ENCODE measurements around the gene DNLZ. TPM values are rescaled to one million over a fixed set of nuclear protein-coding genes. Genes with fewer than 3 reads are reported as not detected.
A peak's percentile ranks its signal among the peaks of the same experiment; 100 is the strongest.

The DNLZ gene
- total RNA-seq, 1 donor from 2014 or later: 14.5 TPM

- DNase-seq (ENCODE audit: low spot score): no peak
- TF ChIP-seq CTCF (IDR thresholded peaks at IDR 0.05; ENCODE audit: unreplicated experiment): no peak
- peaks cover 13% of the 10 kb centered on the region for H3K27me3 Mint-ChIP-seq (ENCODE audit: unreplicated experiment)
- H3K27ac Mint-ChIP-seq (ENCODE audit: unreplicated experiment): no peak overlapping the region
- H3K4me3 Mint-ChIP-seq (ENCODE audit: unreplicated experiment): no peak overlapping the region
- peaks cover 3% of the 10 kb centered on the region for H3K9me3 Mint-ChIP-seq (ENCODE audit: unreplicated experiment)
- H3K36me3 Mint-ChIP-seq (ENCODE audit: low read depth, unreplicated experiment): peaks cover 14% of the 10 kb centered on the region
- no peaks in the 10 kb centered on the region for H3K4me1 Mint-ChIP-seq (ENCODE audit: unreplicated experiment)
Measured at GRCh38 chr9:136314944-136315343, 48.6 kb downstream of the DNLZ start.

GRCh38 chr9:136314056-136314416, 49.5 kb downstream of the DNLZ start:
- DNase-seq (ENCODE audit: low spot score): no peak
- no peak for TF ChIP-seq CTCF (IDR thresholded peaks at IDR 0.05; ENCODE audit: unreplicated experiment)
- no peak overlapping the region for H3K27ac Mint-ChIP-seq (ENCODE audit: unreplicated experiment)
- peaks cover 13% of the 10 kb centered on the region for H3K27me3 Mint-ChIP-seq (ENCODE audit: unreplicated experiment)
- peaks cover 14% of the 10 kb centered on the region for H3K36me3 Mint-ChIP-seq (ENCODE audit: low read depth, unreplicated experiment)
- no peaks in the 10 kb centered on the region for H3K4me1 Mint-ChIP-seq (ENCODE audit: unreplicated experiment)
- peaks cover 3% of the 10 kb centered on the region for H3K9me3 Mint-ChIP-seq (ENCODE audit: unreplicated experiment)
- H3K4me3 Mint-ChIP-seq (ENCODE audit: unreplicated experiment): no peak overlapping the region

GRCh38 chr9:136313111-136314055, 50.2 kb downstream of the DNLZ start:
- DNase-seq (ENCODE audit: low spot score): no peak
- H3K27me3 Mint-ChIP-seq (ENCODE audit: unreplicated experiment): peaks cover 13% of the 10 kb centered on the region
- peaks cover 3% of the 10 kb centered on the region for H3K9me3 Mint-ChIP-seq (ENCODE audit: unreplicated experiment)
- no peaks in the 10 kb centered on the region for H3K4me1 Mint-ChIP-seq (ENCODE audit: unreplicated experiment)
- peaks cover 14% of the 10 kb centered on the region for H3K36me3 Mint-ChIP-seq (ENCODE audit: low read depth, unreplicated experiment)
- H3K4me3 Mint-ChIP-seq (ENCODE audit: unreplicated experiment): no peak overlapping the region
- no peak for TF ChIP-seq CTCF (IDR thresholded peaks at IDR 0.05; ENCODE audit: unreplicated experiment)
- H3K27ac Mint-ChIP-seq (ENCODE audit: unreplicated experiment): no peak overlapping the region

- peak; percentile 48 for DNase-seq (ENCODE audit: low spot score)
- no peaks in the 10 kb centered on the region for H3K4me1 Mint-ChIP-seq (ENCODE audit: unreplicated experiment)
- peak; percentile 13 for TF ChIP-seq CTCF (IDR thresholded peaks at IDR 0.05; ENCODE audit: unreplicated experiment)
- peaks cover 14% of the 10 kb centered on the region for H3K36me3 Mint-ChIP-seq (ENCODE audit: low read depth, unreplicated experiment)
- peaks cover 3% of the 10 kb centered on the region for H3K9me3 Mint-ChIP-seq (ENCODE audit: unreplicated experiment)
- peaks cover 11% of the 10 kb centered on the region for H3K27me3 Mint-ChIP-seq (ENCODE audit: unreplicated experiment)
- no peak overlapping the region for H3K4me3 Mint-ChIP-seq (ENCODE audit: unreplicated experiment)
- no peak overlapping the region for H3K27ac Mint-ChIP-seq (ENCODE audit: unreplicated experiment)
Measured at GRCh38 chr9:136312436-136312835, 51.1 kb downstream of the DNLZ start.

GRCh38 chr9:136312009-136312375, 51.6 kb downstream of the DNLZ start:
- peaks cover 14% of the 10 kb centered on the region for H3K36me3 Mint-ChIP-seq (ENCODE audit: low read depth, unreplicated experiment)
- no peaks in the 10 kb centered on the region for H3K4me1 Mint-ChIP-seq (ENCODE audit: unreplicated experiment)
- no peak overlapping the region for H3K4me3 Mint-ChIP-seq (ENCODE audit: unreplicated experiment)
- H3K9me3 Mint-ChIP-seq (ENCODE audit: unreplicated experiment): peaks cover 3% of the 10 kb centered on the region
- H3K27me3 Mint-ChIP-seq (ENCODE audit: unreplicated experiment): peaks cover 11% of the 10 kb centered on the region
- no peak overlapping the region for H3K27ac Mint-ChIP-seq (ENCODE audit: unreplicated experiment)
- DNase-seq (ENCODE audit: low spot score): no peak
- no peak for TF ChIP-seq CTCF (IDR thresholded peaks at IDR 0.05; ENCODE audit: unreplicated experiment)

All from endothelial cell (in vitro differentiated cells).